NCI-H1694 (cell line): Measurements from ENCODE around the gene VAV3.
"Not testable (repeated sequence)": the region's sequence is repeated elsewhere in the genome, so short reads cannot be mapped to it uniquely, and the experiment has no call there.

Experiments
- DNase-seq: peaks from one replicate; lab custom pipeline; 2025; lab: John Stamatoyannopoulos, UW

The VAV3 gene

GRCh38 chr1:107935396-107936064, 29.4 kb downstream of the VAV3 start:
- no peak for DNase-seq

DNA sequence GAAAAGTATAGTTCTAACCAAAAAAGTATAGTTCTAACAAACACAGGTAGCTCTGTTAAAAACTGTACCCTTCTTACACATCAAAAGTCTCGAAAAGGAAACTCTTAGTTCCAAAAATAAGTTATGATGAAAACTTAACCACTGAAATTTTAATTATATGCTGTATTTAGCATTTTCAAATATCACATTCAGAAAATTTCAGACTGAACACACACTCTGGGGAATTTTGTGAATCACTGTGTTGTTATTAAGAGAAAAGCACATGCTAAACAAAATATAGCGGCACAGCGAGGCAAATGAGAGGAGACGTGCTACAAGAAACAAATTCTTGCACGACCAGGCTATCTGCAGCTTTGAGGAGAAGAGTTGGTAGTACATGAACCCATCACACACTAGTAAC, 30.4 kb downstream of the VAV3 start:
- no peak for DNase-seq

DNA sequence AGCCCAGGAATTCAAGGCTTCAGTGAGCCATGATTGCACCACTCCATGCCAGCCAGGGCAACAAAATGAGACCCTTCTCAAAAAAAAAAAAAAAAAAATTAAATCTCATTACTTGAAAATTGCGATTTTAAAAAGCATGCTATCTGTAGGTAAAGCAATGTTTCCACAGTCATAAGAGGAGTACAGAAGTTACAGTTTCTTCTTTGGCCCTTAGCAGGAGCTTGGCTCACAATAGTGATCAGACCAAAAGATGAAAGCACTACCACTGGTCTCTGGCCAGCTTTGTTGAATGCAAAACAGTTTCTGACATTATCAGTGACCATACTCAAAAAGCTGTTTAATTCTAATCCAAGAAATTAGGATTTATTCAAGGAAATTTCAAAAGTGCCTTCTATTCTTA, 31.2 kb downstream of the VAV3 start:
- DNase-seq: no peak

- no peak for DNase-seq
Observed at GRCh38 chr1:107930292-107930691, 34.7 kb downstream of the VAV3 start.

DNA sequence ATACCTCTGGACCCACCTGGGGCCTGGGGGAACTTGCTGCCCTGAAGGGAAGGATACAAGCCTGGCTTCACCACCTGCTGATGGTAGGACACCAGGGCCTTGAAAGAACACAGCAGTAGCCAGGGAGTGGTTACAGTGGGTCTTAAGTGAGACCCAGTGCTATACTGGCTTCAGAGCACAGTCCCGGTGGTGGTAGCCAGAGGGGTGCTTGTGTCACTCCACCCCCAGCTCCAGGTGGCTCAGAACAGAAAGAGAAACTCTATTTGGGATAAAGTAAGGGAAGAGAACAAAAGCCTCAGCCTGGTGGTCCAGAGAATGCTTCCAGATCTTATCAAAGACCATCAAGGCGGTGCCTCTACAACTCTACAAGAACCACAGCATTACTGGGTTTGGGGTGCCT, 37.2 kb downstream of the VAV3 start:
- DNase-seq: no peak

- no peak for DNase-seq
Observed at GRCh38 chr1:107926436-107927080, 38.4 kb downstream of the VAV3 start.

DNA sequence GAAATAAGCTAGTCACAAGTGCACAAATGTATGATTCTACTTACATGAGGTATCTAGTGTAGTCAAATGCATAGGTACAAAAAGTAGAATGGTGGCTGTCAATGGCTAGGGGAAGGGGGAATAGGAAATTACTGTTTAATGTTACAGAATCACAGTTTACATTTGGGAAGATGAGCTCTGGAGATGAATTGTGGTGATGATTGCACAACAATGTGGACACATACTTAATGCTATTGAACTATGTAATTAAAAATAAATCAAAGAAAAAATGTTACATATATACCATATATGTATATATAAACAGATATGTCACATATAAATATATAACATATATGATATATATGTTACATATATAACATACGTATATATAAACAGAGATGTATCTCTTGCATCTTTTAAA, 39.4 kb downstream of the VAV3 start:
- DNase-seq: no peak

- no peak for DNase-seq
Observed at GRCh38 chr1:107920999-107921398, 44.0 kb downstream of the VAV3 start.

DNA sequence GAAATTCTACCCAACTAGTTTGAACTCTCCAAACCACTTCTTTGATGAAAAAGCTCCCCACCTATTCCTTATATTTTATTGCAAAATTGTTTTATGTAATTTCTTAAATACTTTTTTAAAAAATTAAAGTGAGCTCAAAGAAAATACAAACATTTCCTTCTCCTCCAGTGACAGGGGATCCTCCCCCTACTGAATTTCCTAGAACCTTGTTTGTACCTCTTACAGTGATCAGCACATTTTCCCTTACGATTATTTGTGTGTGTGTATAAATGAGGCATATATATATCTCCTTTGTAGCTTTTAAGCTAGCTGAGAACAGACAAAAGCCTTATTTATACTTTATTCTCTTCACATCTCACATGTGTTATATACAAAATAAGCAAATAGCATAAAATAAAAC, 44.4 kb downstream of the VAV3 start:
- DNase-seq: no peak

DNA sequence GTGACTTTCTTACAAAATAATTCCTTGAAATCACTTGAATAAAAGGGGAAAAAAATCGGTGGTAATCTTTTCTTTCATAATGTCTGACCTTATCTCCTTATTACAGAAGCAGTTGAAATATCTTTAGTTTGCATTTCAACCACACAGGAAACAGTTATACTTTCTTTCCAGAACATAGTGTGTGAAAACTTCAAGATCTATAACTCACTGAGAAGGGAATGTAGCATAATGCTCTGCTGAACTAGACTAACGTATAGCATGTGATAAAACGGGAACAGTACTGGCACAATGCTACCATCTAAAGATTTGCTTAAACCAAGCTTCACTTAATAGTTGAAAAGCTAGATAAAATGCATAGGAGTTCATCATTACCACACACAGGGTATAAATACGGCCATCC, 45.0 kb downstream of the VAV3 start:
- no peak for DNase-seq

GRCh38 chr1:107914119-107914765, 50.7 kb downstream of the VAV3 start:
- DNase-seq: no peak

- DNase-seq: no peak
Observed at GRCh38 chr1:107912656-107913055, 52.3 kb downstream of the VAV3 start.

DNA sequence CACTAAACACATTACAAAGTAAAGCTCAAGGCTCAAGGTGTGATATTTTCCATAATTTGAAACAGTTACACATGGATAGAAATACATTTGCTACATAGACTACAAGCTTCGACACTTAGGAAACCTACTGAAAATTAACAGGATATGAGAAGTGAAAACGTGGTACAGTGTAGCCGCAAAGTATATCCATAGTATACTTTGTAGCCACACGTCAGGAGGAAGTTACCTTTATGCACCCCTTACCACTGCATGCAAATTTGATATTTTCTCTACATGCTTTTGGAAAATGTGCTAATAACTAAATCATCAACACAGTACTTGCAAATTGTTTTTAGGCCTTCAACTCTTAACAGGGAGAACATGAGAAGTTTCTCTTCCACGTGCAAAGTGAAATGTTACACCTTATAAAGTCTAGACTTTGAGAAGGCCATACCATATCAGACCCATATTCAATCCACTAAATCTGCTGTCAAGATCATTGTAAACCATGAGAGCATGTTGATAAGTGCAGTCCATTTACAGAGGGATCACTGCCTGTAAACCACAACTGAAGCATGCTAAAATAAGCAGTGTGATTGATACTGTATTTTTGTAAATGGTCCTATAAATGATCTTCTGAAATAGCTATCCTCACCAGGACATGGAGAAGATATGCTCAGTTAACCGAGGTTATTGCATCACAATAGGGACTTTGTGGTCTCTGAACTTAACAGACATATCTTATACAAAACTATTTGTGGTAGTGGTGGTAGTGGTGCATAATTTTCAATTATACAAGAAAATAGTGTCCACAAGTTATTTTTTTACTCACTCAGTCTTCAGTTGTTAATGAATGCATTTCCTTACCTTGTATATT, 64.7 kb downstream of the VAV3 start:
- DNase-seq: no peak

DNA sequence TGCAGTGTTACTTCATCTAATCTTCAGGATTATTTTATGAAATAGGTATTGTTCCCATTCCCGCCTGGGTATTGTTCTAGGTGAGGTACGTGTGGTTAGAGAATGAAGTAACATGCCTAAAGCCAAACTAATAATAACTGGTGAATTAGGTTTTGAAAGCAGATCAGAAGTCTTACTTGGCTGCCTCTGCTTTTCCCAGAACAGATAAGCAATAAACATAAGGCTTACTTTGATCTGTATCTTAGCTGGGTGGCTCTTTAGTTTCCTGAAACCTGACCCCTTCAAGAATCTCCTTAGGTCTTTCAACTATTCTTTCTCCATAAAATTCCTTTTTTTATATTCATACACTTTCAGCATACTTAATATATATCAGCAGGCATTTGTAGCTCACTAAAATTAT, 65.3 kb downstream of the VAV3 start:
- no peak for DNase-seq

DNA sequence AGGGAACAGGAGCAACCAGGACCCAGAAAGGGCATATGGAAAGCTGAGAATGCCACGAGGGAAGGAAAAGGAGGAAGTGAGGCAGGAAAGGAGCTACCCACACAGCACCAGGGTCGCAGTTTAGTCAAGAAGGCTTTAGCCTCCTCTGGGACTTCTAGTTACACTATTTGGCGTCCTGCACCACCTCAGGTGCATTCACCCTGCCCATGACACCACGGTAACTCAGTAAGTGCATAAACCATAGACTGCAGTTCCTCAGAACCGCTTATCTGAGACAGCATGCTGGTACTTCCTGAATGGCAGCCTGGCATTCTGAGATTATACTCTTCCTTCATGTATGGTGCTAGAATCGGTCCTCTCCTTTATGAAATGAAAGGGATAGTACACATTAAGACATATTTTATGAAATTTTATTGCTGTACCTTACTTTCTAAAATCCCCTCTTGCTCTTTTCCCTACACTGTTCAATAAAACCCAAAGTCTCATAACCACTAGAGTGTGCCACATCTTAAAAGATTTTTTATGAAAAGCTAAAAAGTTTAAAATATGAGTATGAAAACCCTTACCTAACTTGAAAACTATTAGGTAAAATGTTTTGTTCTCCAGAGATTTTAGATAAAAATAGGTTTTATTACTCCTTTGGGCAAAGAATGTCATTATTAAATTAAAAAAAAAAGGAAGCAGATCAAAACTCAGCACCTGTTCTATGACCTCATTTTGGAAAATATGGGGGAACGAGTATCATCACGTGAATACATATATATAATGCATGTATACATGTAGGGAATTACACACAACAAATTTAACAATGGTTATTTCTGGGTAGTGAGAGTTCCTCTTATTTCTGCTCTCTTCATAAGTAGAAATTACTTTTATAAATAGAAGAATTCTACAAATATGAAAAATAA, 67.3 kb downstream of the VAV3 start:
- no peak for DNase-seq

GRCh38 chr1:107896936-107897335, 68.0 kb downstream of the VAV3 start:
- DNase-seq: no peak

DNA sequence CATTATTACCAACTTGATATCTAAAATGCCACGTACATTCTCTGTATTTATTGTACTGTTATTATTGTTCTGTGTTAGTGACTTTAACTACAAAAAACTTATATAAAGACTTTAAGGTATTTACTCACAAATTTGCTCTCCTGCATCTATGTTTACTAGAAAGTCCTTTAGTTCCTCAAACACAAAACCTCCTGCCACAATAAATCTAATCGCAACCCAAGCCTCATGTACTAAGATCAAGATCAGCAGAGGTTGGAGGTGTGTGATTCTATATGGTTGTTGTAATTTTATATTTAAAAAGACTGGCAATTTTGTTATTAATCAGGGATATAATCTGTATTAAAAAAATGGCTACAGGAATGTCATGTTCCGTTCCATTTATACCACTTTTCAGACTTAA, 68.6 kb downstream of the VAV3 start:
- no peak for DNase-seq

DNA sequence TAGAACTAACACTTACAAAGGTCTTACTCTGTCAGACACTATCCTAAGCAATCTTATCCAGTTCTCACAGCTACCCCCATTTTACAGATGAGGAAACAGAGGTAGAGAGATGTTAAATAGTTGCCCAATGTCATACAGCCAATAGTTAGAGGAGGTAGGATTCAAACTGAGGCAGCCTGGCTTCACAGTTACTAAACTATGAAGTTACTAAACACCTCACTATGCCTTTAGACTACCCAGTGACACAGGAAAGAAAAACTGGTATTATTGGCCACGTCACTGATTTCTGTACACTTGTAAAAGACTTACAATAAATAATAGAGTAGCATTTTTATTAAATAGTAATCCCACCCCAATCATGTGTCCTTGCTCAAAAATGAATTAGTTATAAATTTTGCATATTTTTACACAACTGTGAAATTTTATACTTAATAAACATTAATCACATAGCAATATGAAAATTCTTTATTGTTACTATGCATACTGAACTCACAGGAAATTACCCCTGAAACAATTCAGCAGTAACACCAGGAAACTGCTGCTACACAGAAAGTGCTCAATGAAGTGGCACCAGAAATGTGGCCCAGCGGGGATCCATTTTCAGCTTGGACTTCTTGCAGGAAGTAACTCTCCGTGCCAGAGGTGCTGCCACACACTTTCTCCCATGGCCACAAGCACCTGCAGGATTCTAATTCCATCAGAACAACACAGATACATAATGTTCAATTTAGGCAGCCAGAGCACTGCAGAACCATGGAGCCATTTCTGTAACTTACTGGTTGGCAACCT, 69.4 kb downstream of the VAV3 start:
- no peak for DNase-seq

DNA sequence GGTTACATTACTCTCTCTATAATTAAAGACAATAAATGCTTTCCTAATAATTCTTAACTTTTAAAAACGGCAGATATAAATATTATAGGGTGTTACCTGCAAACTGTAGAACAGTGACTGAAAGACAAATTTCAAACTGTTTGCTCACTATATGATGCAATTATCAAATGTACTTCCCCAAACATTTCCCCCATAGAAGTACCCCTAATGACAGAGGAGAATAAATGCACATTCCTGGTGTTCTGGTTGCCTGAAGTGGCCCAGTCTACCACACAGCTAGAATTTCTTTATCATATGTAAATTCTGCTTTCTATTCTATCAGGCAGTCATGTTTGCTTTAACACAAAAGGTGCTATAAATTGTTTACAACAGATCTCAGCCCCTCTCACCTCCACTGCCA, 70.4 kb downstream of the VAV3 start:
- DNase-seq: no peak

DNA sequence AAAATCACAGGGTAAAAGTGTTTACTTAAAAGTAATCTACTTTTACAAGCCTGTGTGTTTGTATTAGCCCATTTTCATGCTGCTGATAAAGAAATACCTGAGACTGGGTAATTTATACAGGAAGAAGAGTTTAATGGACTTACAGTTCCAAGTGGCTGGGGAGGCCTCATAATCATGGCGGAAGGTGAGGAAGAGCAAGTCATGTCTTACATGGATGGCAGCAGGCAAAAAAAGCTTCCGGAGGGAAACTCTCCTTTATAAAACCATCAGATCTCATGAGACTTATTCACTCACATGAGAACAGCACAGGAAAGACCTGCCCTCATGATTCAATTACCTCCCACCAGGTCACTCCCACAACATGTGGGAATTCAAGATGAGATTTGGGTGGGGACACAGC, 71.6 kb downstream of the VAV3 start:
- DNase-seq: not testable (repeated sequence)

DNA sequence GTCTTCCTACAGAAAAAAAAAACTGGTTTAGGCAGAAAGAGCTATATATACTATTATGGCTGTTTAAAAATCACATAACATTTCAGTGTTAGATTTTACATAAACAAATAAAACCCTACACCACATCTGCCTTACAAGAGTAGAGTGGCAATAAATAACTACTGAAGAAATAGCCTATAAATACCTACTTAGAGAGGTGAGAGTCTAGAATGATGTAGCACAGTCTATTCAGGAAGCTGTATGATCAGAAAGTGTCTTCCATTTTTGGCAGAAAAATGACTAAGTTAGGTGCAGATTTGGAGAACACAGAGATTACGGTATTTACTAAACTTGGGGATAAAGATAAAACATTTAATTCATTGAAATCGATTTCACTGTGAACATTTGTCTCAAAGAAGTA, 75.5 kb downstream of the VAV3 start:
- no peak for DNase-seq
